Measurements from ENCODE around the gene RBM20.
"Not testable (repeated sequence)": the region's sequence is repeated elsewhere in the genome, so short reads cannot be mapped to it uniquely, and the experiment has no call there.

RBM20 gene

DNA sequence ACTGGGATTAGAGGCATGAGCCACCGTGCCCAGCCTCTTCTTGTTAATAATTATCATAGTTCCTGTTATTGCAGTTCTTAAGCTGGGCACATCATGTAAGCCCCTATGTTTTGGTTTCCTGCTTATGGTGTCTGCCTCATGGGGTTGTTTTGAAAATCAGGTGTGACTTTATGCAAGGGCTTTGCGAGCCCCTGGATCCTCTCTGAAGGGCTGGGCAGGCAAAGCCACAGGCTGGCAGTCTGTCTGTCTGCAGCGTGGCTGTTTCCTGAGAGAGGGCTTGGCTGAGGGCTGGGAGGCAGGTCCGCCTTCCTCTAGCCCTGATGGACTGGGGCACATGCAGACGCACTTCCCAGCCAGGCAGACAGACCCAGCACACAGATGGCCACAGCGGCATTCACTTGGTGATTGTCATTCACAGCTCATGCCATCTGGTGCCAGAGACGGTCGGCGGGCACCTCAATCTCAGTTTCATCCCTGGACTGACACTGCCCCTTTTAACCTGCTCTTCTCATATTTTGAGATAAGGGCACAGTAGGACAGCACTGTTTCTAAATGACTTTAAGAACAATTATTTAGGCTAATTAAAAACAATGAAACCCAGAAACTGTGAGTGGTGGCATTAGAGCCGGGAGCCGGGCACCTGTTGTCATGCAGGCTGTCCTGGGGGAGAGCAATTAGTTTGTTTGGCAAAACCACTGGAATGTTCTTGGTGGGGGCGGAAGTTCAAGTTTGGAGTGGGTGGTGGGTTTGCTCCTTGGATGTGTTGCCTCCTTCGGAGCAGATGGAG, 35.5 kb downstream of the RBM20 start:
- DNase-seq (ENCODE audit: low read depth): no peak

- no peak for DNase-seq (ENCODE audit: low read depth)
These were observed 36.3 kb downstream of the RBM20 start for GRCh38 chr10:110680273-110681020.

DNA sequence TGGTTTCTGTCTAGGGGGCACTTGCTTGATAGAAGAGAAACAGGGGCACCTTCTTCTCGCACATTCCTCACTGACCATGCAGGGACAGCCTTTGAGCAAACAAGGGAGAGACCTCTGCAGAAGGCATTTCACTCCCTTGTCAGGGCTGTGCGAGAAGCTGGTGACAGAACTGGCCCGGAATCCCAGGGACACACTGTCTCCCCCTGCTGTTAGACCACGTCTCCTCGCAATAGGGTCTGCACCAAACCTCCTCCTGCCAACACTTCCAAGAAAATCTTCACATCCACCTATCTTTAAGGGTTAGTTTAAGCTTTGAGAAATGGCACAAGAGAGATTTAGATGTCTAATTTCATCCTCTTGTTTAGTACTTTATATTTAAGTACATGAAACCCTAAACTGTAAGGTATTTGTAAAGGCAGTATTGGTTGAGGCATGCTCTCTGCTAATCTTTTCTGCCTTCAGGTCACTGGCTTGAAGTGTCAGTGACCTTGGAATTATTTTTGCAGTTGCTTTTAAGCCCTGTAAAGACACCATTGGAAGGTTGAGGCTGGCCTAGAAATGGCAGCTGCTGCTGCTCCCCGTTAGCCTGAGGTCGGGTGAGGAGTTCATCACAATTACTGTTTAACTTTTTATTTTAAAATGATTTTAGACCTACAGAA, 37.0 kb downstream of the RBM20 start:
- DNase-seq (ENCODE audit: low read depth): no peak

DNA sequence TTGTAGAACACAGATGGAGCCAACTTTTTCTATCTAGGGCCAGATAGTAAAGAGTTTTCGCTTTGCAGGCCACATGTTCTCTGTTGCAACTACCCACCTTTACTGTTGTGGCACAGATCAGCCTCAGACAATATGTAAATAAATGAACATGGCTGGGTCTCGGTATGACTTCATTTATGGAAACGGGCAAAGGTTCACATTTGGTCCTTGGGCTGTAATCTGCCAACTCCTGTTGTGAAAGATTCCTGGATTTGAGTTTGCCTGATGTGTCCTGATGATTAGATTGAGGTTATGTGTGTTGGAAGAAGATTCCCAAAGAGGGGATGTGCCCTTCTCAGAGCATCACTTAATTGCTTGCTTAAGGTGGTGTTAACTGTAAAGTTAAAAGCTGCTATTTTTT, 38.2 kb downstream of the RBM20 start:
- no peak for DNase-seq (ENCODE audit: low read depth)

DNA sequence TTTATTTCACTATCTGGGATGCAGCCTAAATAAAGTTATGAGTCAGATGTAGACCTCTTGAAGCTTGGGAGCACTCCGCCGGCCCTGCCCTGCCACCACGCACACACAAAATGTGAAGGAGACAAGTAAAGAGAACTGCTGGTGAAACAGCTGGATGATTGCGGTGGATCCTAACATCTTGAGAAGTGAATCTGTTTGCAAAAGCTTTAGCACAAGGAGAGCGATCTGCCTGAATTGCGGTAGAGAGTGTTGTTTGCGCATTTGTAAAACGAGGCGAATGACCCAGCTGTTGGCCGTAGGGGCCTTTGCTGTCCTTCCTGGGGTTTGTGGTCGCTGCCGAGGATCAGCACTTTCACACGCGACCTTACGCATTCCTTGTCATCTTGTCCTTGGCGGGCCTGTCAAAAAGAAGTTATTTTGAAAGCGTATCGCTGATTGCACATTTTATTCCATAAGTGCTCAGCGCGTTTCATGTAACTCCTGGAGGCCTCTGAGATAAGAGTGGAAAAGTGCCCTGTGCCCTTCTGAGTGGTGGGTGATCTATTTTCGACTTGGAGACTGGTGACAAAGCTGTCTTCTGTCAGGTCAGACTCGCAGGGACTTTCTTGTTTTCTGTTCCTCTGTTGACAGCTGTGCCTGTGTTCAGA, 40.8 kb downstream of the RBM20 start:
- DNase-seq (ENCODE audit: low read depth): no peak

GRCh38 chr10:110686047-110686446, 41.9 kb downstream of the RBM20 start:
- peak; percentile 49 for DNase-seq (ENCODE audit: low read depth)

DNA sequence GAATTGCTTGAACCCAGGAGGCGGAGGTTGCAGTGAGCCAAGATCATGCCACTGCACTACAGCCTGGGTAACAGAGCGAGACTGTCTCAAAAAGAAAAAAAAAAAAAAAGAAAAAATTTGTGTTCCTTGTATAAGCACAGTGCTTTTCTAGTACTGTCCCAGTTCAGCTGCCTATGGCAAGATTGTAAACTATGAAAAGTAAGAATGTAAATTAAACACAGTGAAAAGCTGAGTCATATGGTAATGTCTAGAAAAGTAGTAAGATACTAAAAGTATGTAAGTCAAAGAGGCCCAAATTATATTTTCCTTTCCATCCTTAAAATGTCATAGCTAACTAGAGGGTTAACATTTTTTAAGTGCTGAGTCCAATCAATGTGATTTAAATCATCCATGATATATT, 42.8 kb downstream of the RBM20 start:
- DNase-seq (ENCODE audit: low read depth): no peak

DNA sequence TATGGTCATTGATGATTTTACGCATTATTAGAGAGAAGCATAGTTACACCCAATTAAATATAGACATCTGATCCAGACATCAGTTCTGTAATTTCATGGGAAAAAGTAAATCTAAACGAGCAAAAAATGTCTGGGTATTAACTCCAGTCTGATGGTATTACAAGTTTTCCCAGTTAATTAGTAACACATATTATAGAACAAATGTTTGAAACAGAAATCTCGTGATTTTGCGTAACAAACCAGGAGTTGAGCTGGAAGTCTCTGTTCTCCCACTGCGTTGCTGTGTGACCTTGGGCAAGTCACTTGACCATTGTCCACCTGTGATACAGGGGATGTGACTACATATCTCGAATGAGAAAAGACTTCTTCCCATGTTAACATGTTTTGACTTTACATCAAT, 43.3 kb downstream of the RBM20 start:
- no peak for DNase-seq (ENCODE audit: low read depth)

- no peak for DNase-seq (ENCODE audit: low read depth)
These were observed 47.0 kb downstream of the RBM20 start for GRCh38 chr10:110691139-110691538.

- DNase-seq (ENCODE audit: low read depth): no peak
These were observed 50.1 kb downstream of the RBM20 start for GRCh38 chr10:110694263-110694662.

DNA sequence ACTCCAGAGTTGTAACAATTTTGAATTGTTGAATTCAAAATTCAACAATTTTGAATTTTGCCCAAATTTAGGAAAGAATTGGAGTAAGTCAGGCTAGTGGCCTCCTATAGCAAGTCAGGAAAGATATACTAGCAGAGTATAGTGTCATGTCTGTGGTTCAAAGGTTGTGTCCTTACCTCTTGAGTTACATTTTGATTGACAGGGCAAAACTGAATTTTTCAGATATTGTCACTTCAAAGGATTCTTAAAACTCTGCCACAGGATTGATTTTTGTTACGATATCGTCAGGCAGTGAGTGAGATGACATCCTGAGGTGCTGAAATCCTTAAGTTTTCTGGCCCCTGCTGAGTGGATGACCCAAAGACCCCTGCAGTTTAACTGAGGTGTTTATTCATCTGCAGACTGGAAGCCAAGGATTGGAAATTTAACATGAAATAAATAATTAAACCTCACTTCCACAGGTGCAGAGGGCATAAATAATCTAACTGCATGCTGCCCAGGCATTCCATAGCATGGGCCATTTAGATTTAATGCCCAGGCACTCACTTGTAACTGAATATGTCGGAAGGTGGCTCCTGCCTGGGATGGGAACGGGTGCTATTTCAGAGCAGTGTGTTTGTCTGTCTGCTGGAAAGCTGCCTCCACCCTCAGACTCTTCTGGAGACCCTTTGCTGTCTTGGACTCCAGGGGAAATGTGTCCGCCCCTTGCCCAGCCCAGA, 50.8 kb downstream of the RBM20 start:
- DNase-seq (ENCODE audit: low read depth): no peak

GRCh38 chr10:110695539-110695886, 51.4 kb downstream of the RBM20 start:
- no peak for DNase-seq (ENCODE audit: low read depth)

GRCh38 chr10:110696436-110696835, 52.3 kb downstream of the RBM20 start:
- no peak for DNase-seq (ENCODE audit: low read depth)

GRCh38 chr10:110698340-110698739, 54.2 kb downstream of the RBM20 start:
- no peak for DNase-seq (ENCODE audit: low read depth)

GRCh38 chr10:110698782-110699201, 54.7 kb downstream of the RBM20 start:
- no peak for DNase-seq (ENCODE audit: low read depth)

DNA sequence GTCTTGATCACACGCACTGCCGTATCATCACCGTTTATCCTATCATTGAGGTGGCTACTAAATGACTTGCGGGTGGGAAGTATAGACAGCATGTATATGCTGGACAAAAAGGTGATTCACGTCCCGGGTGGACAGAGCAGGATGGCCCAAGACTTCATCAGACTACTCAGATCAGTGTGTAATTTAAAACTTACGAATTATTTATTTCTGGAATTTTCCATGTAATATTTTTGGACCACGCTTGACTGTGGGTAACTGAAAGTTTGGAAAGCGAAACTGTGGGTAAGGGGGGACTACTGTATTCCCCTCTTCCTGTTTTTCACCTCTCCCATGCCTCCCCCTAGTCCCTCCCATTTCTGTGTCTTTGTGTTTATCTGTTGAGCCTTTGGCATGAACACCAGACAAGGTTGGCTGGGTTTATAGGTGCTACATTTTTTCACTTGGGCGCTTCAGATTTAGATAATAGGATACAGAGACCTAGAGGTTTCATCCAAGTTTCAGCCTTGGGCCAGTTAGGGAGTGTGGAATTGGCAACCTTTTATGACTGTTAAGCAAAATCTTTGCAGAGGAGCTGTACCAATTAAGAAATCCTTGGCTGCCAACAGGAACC, 55.8 kb downstream of the RBM20 start:
- DNase-seq (ENCODE audit: low read depth): no peak

GRCh38 chr10:110700947-110701616, 56.9 kb downstream of the RBM20 start:
- DNase-seq (ENCODE audit: low read depth): no peak

GRCh38 chr10:110701617-110701971, 57.5 kb downstream of the RBM20 start:
- DNase-seq (ENCODE audit: low read depth): no peak

DNA sequence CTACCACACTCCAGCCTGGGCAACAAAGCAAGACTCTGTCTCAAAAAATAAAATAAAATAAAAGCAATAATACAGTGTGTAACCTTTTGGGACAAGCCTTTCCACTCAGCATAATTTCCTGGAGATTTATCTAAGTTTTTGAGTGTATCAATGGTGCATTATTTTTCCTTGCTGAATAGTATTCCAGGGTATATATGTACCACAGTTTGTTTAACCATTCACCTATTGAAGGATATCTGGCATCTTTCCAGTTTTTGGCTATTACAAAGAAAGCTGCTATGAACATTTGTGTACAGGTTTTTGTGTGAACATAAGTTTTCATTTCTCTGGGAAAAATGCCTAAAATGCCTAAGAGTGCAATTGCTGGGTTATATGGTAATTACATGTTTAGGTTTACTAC, 59.9 kb downstream of the RBM20 start:
- DNase-seq (ENCODE audit: low read depth): no peak

- no peak for DNase-seq (ENCODE audit: low read depth)
These were observed 60.9 kb downstream of the RBM20 start for GRCh38 chr10:110704906-110705476.

DNA sequence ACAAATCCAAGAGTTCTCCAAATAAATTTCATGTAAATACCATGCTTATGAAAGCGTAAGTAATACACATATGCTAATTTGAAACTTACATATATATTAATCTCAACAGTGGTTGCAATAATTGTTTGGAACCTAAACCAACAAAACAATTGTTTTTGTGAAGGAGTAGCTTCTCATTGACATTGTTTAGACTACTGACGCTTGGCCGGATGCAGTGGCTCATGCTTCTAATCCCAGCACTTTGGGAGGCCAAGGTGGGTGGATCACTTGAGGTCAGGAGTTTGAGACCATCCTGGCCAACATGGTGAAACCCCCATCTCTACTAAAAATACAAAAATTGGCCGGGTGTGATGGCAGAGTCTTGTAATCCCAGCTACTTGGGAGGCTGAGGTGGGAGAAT, 61.5 kb downstream of the RBM20 start:
- not testable (repeated sequence) for DNase-seq (ENCODE audit: low read depth)

All from non-pigmented ciliary epithelial cell (primary cell).